VCaP (cell line): ENCODE measurements around the gene NXPH3.

Experiments
- H3K27ac ChIP-seq: fragments of 450-650 bp; 2 replicates; pipeline ENCODE4 v1.5.1; 2017
- CTCF ChIP-seq: fragments of 450-650 bp; conservative IDR thresholded peaks from 2 replicates; pipeline ENCODE4 v1.5.1; 2017; ENCODE audit warnings: mild to moderate bottlenecking, moderate library complexity

Gene NXPH3

GRCh38 chr17:49613182-49613800, 37.6 kb downstream of the NXPH3 start:
- no peak for TF ChIP-seq CTCF
- no peak overlapping the region for H3K27ac ChIP-seq

- H3K27ac ChIP-seq = no peak overlapping the region
- TF ChIP-seq CTCF = peak; percentile 62
Observed at GRCh38 chr17:49616086-49616485, 40.4 kb downstream of the NXPH3 start.

GRCh38 chr17:49616601-49617131, 41.0 kb downstream of the NXPH3 start:
- no peak for TF ChIP-seq CTCF
- 0 out of 2 replicates have a peak overlapping the region, but pooled peaks have one; percentile 5 for H3K27ac ChIP-seq

GRCh38 chr17:49618028-49618611, 42.4 kb downstream of the NXPH3 start:
- H3K27ac ChIP-seq = no peak overlapping the region

GRCh38 chr17:49621420-49621819, 45.7 kb downstream of the NXPH3 start:
- no peak for TF ChIP-seq CTCF
- no peak overlapping the region for H3K27ac ChIP-seq

More at GRCh38 chr17:49618028-49618611, 42.4 kb downstream of the NXPH3 start:
- TF ChIP-seq CTCF = no peak

- peak overlapping the region; percentile 5; the same call in 1 of the 2 replicates for H3K27ac ChIP-seq
- no peak for TF ChIP-seq CTCF
Observed at GRCh38 chr17:49621946-49622529, 46.4 kb downstream of the NXPH3 start.

- no peak for TF ChIP-seq CTCF
- H3K27ac ChIP-seq = no peak overlapping the region
Observed at GRCh38 chr17:49624896-49625295, 49.2 kb downstream of the NXPH3 start.
